ENCODE data around the gene IGSF6.

- TF ChIP-seq POLR2A (IDR thresholded peaks at IDR 0.05) = no peak
- TF ChIP-seq CTCF (IDR thresholded peaks at IDR 0.05) = no peak
These were observed 53.7 kb downstream of the IGSF6 start for GRCh38 chr16:21598701-21599121.

All from vagina (tissue), 2 donors.